Natural killer cell treated with Interleukin-12 subunit alpha and Interleukin-12 subunit beta and Interleukin-15 and Interleukin-18, amount 100 ng/mL, for 72 hours (primary cell): Measurements from ENCODE around the gene COG5. TPM values are rescaled to one million over a fixed set of nuclear protein-coding genes. Genes with fewer than 3 reads are reported as not detected.

Experiments
- ATAC-seq, 2 donors: fragments of 150-1000 bp; cut with Tn5 transposase in 1 of 2; sonication (Bioruptor Pico), chemical (Tn5 transposase) in 1 of 2; 2 replicates each; pipeline ENCODE4 v1.10.0; 2021
- DNase-seq: peaks from one replicate; pipeline ENCODE4 v3.0.0; 2022; ENCODE audit warnings: low spot score
- H3K27ac Mint-ChIP-seq, 2 donors: 1 replicate in 1 of 2; 2 replicates in 1 of 2; pipeline ENCODE4 v1.8.0; 2022; ENCODE audit warnings: mixed read lengths in 2 of 2, mild to moderate bottlenecking in 1 of 2, moderate library complexity in 1 of 2
- H3K27me3 Mint-ChIP-seq, 2 donors: 1 replicate in 1 of 2; 2 replicates in 1 of 2; pipeline ENCODE4 v1.8.0; 2022; ENCODE audit warnings: mixed read lengths in 2 of 2
- H3K36me3 Mint-ChIP-seq: one replicate; pipeline ENCODE4 v1.8.0; 2022; ENCODE audit warnings: mixed read lengths
- H3K4me1 Mint-ChIP-seq, 2 donors: 1 replicate in 1 of 2; 2 replicates in 1 of 2; pipeline ENCODE4 v1.8.0; 2022; ENCODE audit warnings: low read depth in 2 of 2, mixed read lengths in 2 of 2, mild to moderate bottlenecking in 1 of 2
- H3K4me3 Mint-ChIP-seq: one replicate; pipeline ENCODE4 v1.8.0; 2022; ENCODE audit warnings: mixed read lengths
- H3K9me3 Mint-ChIP-seq: 2 replicates; pipeline ENCODE4 v1.8.0; 2022; ENCODE audit warnings: mixed read lengths
- total RNA-seq, 2 donors: library from RNA; stranded (reverse); gene quantifications; one replicate each; pipeline ENCODE4 v1.2.3, GENCODE V29; 2022

The COG5 gene
- total RNA-seq, 2 donors from 2014 or later = 41.0 to 56.2 TPM

DNA sequence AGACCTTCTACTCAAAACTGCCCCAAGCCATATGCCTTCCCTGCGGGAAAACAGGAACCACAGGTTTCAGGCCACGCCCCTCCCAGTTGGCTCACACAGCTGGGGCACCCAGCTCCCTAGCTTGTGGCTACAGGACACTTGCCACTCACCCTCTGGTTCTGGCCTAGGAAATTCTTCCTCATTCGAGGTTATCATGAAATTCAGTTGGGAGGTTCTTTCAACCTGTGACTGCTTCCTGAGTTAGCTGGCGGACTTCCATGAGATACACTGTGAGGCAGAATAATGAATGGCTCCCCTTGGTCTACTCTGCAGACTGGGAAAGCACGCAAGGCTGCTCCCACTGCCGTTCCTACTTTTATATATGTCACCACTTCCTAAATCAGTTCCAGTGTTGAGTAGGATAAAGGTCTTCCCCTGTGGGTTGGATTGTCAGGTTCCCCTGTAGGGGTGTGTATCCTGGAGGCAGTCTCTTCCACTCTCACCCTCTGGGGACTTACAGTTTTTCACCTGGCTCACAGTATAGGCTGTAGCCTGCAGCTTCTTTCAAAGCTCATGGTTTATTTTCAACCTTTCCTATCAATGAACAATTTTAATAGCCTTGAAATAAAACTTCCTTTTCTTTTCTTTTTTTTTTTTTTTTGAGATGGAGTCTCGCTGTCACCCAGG is 56.9 kb downstream of the COG5 start:
- H3K27ac Mint-ChIP-seq = no peak overlapping the region
- no peaks in the 10 kb centered on the region for H3K36me3 Mint-ChIP-seq
- H3K4me3 Mint-ChIP-seq = no peak overlapping the region
- ATAC-seq = no peak
- DNase-seq = no peak
- no peaks in the 10 kb centered on the region for H3K9me3 Mint-ChIP-seq
- H3K4me1 Mint-ChIP-seq = peaks cover 11 to 27% of the 10 kb centered on the region in 2 donors
- no peaks in the 10 kb centered on the region for H3K27me3 Mint-ChIP-seq

DNA sequence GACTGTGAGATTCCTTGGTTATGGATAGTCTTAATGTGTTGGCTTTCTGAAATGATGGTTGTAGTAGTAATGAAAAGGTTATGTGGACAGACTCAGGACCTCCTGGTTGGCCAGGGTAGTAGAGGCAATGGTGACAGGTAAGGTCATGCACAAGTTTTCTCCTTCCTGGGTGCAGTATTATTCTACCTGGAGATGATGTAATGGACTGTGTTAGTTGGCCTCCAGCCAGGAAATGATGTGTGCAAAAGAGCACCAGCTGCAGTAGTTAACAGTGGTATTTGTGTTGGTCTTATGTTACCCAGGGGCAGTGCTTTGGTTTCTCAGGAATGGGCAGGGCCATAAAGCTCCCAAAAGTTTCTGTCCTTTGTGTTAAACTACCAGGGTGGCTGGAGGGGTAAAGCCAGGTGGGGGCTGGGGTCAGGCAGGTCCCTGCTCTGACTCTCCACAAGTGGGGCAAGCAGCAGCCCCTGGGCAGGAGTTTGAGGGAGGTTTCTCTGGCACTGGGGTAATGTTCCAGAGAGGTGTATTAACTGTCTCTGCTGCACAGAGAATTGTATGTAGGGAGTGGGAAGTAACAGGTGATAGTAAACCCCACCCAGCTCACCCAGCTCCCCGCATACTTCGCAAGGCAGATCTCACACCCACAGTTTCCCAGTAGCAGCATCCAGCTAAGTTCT is 57.6 kb downstream of the COG5 start:
- H3K27ac Mint-ChIP-seq = no peak overlapping the region
- no peak for DNase-seq
- peaks cover 11 to 25% of the 10 kb centered on the region in 2 donors for H3K4me1 Mint-ChIP-seq
- H3K4me3 Mint-ChIP-seq = no peak overlapping the region
- no peaks in the 10 kb centered on the region for H3K36me3 Mint-ChIP-seq
- no peak for ATAC-seq
- no peaks in the 10 kb centered on the region for H3K27me3 Mint-ChIP-seq
- H3K9me3 Mint-ChIP-seq = no peaks in the 10 kb centered on the region

DNA sequence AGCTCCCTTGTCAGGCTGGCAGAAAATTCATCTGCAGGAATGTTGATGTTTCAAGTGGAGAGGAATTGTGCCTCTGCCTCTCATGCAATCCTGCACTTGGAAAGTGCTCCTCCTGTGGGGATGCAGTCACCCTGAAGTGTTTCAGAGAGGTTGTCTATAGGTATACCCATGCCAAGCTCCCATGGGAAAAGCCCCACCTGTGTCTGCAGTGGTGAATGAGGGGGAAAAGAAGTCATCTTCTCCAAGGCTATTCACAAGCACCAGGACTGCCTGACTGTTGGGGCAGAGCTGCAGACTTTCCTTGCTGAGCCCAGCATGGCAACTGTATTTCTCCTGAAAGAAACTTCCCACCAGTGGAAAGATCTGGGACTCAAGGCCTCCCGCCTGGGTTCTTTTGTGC is 58.4 kb downstream of the COG5 start:
- Mint-ChIP-seq H3K9me3 (no peaks in the 10 kb centered on the region), H3K36me3 (no peaks in the 10 kb centered on the region), H3K4me3 (no peak overlapping the region), H3K27me3 (no peaks in the 10 kb centered on the region), H3K4me1 (peaks cover 8 to 19% of the 10 kb centered on the region in 2 donors), H3K27ac (no peak overlapping the region)
- no peak for DNase-seq
- ATAC-seq = no peak

DNA sequence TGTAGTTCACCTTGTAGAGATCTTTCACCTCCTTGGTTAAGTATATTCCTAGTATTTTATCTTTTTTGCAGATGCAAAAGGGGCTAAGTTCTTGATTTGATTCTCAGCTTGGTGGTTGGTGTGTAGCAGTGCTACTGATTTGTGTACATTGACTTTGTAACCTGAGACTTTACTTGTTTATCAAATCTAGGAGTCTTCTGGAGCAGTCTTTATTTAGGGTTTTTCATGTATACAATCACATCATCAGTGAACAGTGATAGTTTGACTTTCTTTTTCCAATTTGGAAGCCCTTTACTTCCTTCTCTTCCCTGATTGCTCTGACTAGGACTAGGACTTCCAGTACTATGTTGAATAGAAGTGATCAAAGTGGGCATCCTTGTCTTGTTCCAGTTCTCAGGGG is 60.0 kb downstream of the COG5 start:
- H3K9me3 Mint-ChIP-seq = no peaks in the 10 kb centered on the region
- H3K36me3 Mint-ChIP-seq = no peaks in the 10 kb centered on the region
- H3K27ac Mint-ChIP-seq = no peak overlapping the region
- H3K27me3 Mint-ChIP-seq = no peaks in the 10 kb centered on the region
- no peak for ATAC-seq
- H3K4me1 Mint-ChIP-seq = peaks cover 6 to 17% of the 10 kb centered on the region in 2 donors
- no peak overlapping the region for H3K4me3 Mint-ChIP-seq
- DNase-seq = no peak

DNA sequence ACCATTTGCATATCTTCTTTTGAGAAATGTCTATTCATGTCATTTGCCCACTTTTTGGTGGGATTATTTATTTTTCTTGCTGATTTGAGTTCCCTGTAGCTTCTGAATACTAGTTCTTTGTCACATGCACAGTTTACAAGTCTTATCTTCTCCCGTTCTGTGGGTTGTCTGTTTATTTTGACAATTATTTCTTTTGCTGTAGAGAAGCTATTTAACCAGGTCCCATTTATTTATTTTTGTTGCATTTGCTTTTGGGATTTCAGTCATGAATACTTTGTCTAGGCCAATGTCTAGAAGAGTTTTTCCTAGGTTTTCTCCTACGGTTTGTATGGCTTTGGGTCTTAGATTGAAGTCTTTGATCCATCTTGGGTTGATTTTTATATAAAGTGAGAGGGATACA is 60.9 kb downstream of the COG5 start:
- Mint-ChIP-seq H3K27me3 (no peaks in the 10 kb centered on the region), H3K4me1 (peaks cover 11 to 19% of the 10 kb centered on the region in 2 donors), H3K27ac (no peak overlapping the region), H3K4me3 (no peak overlapping the region), H3K9me3 (no peaks in the 10 kb centered on the region), H3K36me3 (no peaks in the 10 kb centered on the region)
- ATAC-seq = no peak
- no peak for DNase-seq

DNA sequence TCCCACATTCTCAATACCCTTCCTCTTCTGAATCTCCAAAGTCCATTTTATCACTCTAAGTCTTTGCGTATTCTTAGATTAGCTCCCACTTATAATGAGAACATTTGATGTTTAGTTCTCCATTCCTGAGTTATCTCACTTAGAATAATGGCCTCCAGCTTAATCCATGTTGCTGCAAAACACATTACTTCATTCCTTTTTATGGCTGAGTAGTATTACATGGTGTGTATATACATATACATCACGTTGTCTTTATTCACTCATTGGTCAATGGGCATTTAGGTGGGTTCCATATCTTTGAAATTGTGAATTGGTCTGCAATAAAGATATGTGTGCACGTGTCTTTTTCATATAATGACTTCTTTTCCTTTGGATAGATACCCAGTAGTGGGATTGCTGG is 61.6 kb downstream of the COG5 start:
- ATAC-seq (no peak), DNase-seq (no peak)
- H3K36me3 Mint-ChIP-seq = no peaks in the 10 kb centered on the region
- H3K27me3 Mint-ChIP-seq = no peaks in the 10 kb centered on the region
- H3K4me3 Mint-ChIP-seq = no peak overlapping the region
- H3K4me1 Mint-ChIP-seq = peaks cover 14 to 20% of the 10 kb centered on the region in 2 donors
- no peaks in the 10 kb centered on the region for H3K9me3 Mint-ChIP-seq
- no peak overlapping the region for H3K27ac Mint-ChIP-seq

DNA sequence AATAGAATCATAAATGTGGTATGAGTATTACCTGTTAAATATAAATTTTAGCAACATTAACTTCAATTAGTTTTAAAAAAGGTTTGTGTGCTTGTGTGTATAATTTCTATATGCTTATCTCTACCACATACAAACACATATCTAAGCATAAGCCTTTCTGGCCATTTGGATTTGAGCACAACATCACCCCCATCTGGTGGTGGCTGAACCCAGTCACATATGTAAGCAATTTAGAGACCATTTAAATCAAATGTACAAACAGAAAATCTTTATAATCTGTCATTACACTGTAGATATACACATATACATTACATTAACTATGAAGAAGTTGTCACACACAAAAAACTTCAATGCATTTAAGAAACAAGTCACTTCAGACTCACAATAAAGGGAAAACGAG is 62.1 kb downstream of the COG5 start:
- Mint-ChIP-seq H3K4me3 (no peak overlapping the region), H3K27me3 (no peaks in the 10 kb centered on the region), H3K36me3 (no peaks in the 10 kb centered on the region), H3K27ac (no peak overlapping the region), H3K9me3 (no peaks in the 10 kb centered on the region), H3K4me1 (peaks cover 14 to 20% of the 10 kb centered on the region in 2 donors)
- ATAC-seq (no peak), DNase-seq (no peak)

DNA sequence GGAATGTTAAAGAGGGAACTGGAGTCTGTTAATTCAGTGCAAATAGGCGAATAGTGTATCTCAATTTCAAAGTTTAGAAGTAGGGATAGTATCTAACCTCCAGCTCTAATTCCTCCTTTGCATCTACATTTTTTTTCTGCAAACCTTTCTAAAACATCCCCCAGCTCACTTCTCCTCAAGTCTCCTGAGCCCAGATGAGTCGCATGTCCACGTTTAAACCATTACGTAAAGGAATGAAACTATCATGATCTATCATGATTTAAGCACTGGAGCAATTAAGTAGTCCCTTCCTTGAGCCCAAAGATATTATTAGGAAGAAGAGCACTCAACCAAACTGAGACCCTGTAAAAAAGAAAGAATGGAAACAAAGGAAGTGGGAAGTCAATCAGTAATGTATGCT is 64.0 kb downstream of the COG5 start:
- no peak overlapping the region for H3K4me3 Mint-ChIP-seq
- no peaks in the 10 kb centered on the region for H3K36me3 Mint-ChIP-seq
- H3K27me3 Mint-ChIP-seq = no peaks in the 10 kb centered on the region
- peaks cover 16 to 22% of the 10 kb centered on the region in 2 donors for H3K4me1 Mint-ChIP-seq
- H3K27ac Mint-ChIP-seq = no peak overlapping the region
- ATAC-seq (no peak), DNase-seq (no peak)
- no peaks in the 10 kb centered on the region for H3K9me3 Mint-ChIP-seq

DNA sequence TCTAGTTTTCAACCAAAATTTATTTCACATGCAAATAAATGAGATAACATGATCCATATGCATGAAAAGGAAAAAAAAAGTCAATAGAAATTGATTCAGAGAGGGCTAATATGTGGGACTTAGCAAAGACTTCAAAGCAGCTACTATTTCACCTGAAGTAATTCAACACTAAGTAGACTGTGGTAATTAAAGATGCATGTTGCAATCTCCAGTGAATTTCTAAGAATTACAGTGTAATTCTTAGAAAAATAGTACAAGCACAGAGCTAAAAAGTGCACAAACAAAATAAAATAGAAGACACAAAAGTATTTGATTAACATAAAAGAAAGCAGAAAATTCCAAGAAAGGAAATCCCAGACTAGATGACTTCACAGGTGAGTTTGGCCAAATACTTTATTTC is 68.2 kb downstream of the COG5 start:
- Mint-ChIP-seq H3K27me3 (no peaks in the 10 kb centered on the region), H3K27ac (no peak overlapping the region), H3K4me1 (peaks cover 14 to 23% of the 10 kb centered on the region in 2 donors), H3K36me3 (no peaks in the 10 kb centered on the region), H3K4me3 (no peak overlapping the region), H3K9me3 (no peaks in the 10 kb centered on the region)
- ATAC-seq = no peak
- no peak for DNase-seq

DNA sequence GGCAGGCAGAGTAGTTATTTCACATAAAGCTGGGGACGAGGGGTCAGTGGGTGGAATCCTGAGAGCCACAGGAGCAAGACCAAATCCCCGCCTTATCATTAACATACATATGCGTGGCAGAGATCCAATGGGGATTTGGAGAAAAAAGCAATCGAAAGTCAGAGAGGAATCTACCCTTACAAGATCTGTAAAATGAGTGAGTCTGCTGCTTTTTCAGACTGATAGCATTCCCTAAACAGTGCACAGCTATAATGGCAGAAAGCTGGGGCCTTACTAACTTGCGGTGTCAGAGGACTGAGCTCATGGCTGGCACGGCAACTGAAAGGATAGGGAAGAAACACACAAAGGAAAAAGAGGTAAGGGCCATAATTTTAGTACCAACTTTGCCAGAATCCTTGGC is 68.8 kb downstream of the COG5 start:
- no peaks in the 10 kb centered on the region for H3K9me3 Mint-ChIP-seq
- no peak for DNase-seq
- H3K36me3 Mint-ChIP-seq = no peaks in the 10 kb centered on the region

DNA sequence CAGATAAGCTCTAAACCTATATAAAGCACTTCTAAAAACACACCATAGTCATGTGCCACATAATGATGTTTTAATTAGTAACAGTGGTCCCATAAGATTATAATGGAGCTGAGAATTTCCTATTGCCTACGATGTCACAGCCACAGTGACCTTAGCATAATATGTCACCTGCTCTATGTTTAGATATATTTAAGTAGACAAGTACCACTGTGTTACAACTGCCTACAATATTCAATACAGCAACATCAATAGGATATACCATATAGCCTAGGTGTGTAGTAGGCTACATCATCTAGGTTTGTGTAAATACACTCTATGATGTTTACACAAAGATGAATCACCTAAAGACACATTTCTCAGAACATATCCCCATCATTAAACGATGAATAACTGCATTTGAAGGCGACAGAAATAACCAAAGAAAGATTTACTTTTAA is 69.4 kb downstream of the COG5 start:
- Mint-ChIP-seq H3K27ac (no peak overlapping the region), H3K4me1 (peaks cover 17 to 23% of the 10 kb centered on the region in 2 donors), H3K9me3 (no peaks in the 10 kb centered on the region), H3K27me3 (no peaks in the 10 kb centered on the region), H3K4me3 (no peak overlapping the region), H3K36me3 (no peaks in the 10 kb centered on the region)
- no peak for DNase-seq
- ATAC-seq = no peak

More for the DNA sequence above, 68.8 kb downstream of the COG5 start:
- peaks cover 17 to 23% of the 10 kb centered on the region in 2 donors for H3K4me1 Mint-ChIP-seq
- no peak for ATAC-seq
- no peak overlapping the region for H3K27ac Mint-ChIP-seq
- H3K4me3 Mint-ChIP-seq = no peak overlapping the region
- no peaks in the 10 kb centered on the region for H3K27me3 Mint-ChIP-seq

DNA sequence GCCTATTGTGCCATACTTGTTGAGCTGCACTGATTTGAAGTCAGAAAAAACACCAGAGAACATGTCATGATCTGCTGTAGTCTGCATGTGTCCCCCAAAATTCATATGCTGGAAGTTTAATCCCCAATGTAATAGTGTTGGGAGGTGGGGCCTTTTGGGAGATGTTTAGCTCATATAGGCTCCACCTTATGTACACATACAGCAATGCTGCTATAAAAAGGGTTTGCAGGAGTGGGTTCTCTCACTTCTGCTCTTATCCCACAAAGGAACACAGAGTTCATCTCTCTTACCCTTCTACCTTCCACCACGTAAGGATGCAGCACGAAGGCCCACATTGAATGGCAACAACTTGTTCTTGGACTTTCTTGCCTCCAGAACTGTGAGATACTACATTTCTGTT is 70.8 kb downstream of the COG5 start:
- Mint-ChIP-seq H3K36me3 (no peaks in the 10 kb centered on the region), H3K27me3 (no peaks in the 10 kb centered on the region), H3K4me3 (no peak overlapping the region), H3K9me3 (no peaks in the 10 kb centered on the region), H3K27ac (no peak overlapping the region), H3K4me1 (peaks cover 12 to 19% of the 10 kb centered on the region in 2 donors)
- ATAC-seq (no peak), DNase-seq (no peak)

DNA sequence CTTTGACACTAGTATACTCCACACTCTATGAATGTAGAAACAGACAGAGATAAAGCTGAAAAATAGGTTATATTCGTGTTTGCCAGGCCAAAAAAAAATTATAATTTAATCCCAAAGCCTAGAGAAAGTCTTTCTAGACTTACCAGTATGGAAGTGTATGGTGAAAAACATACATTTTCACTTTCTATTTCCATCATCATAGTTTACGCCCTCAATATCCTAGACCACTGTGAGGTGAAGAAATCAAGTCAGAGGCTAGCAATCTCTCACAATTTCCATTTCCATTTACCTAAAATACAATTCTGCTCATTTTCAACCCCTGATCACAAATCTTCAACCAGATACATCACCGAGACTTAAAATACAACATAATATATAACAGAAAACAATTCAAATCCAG is 77.7 kb downstream of the COG5 start:
- no peaks in the 10 kb centered on the region for H3K27me3 Mint-ChIP-seq
- H3K36me3 Mint-ChIP-seq = no peaks in the 10 kb centered on the region
- peaks cover 12 to 16% of the 10 kb centered on the region in 2 donors for H3K4me1 Mint-ChIP-seq
- H3K27ac Mint-ChIP-seq = peak overlapping the region in 1 of 2 donors; percentile 2
- DNase-seq (no peak), ATAC-seq (peak; percentile 73 to 87)
- no peaks in the 10 kb centered on the region for H3K9me3 Mint-ChIP-seq
- H3K4me3 Mint-ChIP-seq = peak overlapping the region; percentile 9

DNA sequence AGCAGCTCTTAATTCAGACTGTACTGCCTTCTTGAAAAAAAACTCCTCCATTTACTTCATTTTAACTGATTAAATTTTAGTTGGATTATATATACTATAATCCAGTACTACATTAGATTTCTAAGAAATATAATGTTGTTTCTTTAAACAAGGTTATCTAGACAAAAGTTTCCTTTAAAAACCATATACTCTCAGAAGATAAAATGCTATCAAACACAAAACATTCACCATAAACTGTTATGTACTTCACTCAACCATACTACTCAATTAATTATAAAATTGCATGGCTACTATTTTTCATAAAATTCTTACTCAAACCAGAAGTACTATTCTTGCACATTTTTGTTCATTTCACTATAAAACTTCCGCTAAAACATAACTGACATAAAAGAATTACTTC is 81.1 kb downstream of the COG5 start:
- ATAC-seq = no peak
- Mint-ChIP-seq H3K27ac (no peak overlapping the region), H3K9me3 (no peaks in the 10 kb centered on the region), H3K4me3 (no peak overlapping the region), H3K27me3 (no peaks in the 10 kb centered on the region), H3K4me1 (peaks cover 12 to 17% of the 10 kb centered on the region in 2 donors), H3K36me3 (no peaks in the 10 kb centered on the region)
- DNase-seq = no peak
